Activated CD8-positive, alpha-beta T cell treated with anti-CD3 and anti-CD28 coated beads for 36 hours (primary cell): Measurements from ENCODE around the gene DUSP16. TPM values are rescaled to one million over a fixed set of nuclear protein-coding genes. Genes with fewer than 3 reads are reported as not detected.

Experiments
- ATAC-seq: fragments of 200-7000 bp; cut with Tn5 transposase; one replicate; pipeline ENCODE4 v1.10.0; 2021; ENCODE audit warnings: mild to moderate bottlenecking, moderate library complexity
- CTCF ChIA-PET: fragments of 350-600 bp; sonication (Branson Sonifier 250); formaldehyde crosslinking; loops from one replicate; lab custom pipeline; 2021; ENCODE audit warnings: antibody characterized with exemption; lab: Charles Lee
- POLR2A ChIA-PET: fragments of 350-600 bp; sonication (Branson Sonifier 250); formaldehyde crosslinking; loops from one replicate; lab custom pipeline; 2021; ENCODE audit warnings: antibody characterized with exemption; lab: Charles Lee
- DNase-seq: peaks from one replicate; pipeline ENCODE4 v3.0.0-alpha.2; 2020
- H3K27ac Mint-ChIP-seq: one replicate; pipeline ENCODE4 v1.8.0; 2021; ENCODE audit warnings: mild to moderate bottlenecking, mixed read lengths
- H3K27me3 Mint-ChIP-seq: one replicate; pipeline ENCODE4 v1.8.0; 2021; ENCODE audit warnings: mixed read lengths
- H3K36me3 Mint-ChIP-seq: one replicate; pipeline ENCODE4 v1.8.0; 2021; ENCODE audit warnings: low read depth, mixed read lengths
- H3K4me1 Mint-ChIP-seq: one replicate; pipeline ENCODE4 v1.8.0; 2021; ENCODE audit warnings: low read depth, mixed read lengths
- H3K4me3 Mint-ChIP-seq: one replicate; pipeline ENCODE4 v1.8.0; 2021; ENCODE audit warnings: mild to moderate bottlenecking, moderate library complexity, mixed read lengths
- H3K9me3 Mint-ChIP-seq: one replicate; pipeline ENCODE4 v1.8.0; 2021; ENCODE audit warnings: mixed read lengths
- CTCF ChIP-seq: fragments of 200-600 bp; IDR thresholded peaks from one replicate; pipeline ENCODE4 v1.8.0; 2022; ENCODE audit warnings: antibody characterized with exemption, mild to moderate bottlenecking
- intact Hi-C: fragments of 100-400 bp; cut with micrococcal nuclease; formaldehyde crosslinking; loops from one replicate; pipeline ENCODE4 v1.10.0; 2022
- total RNA-seq, 2 experiments: library from RNA; stranded (reverse); gene quantifications; one replicate each; pipeline ENCODE4 v1.2.3, GENCODE V29; 2021

DUSP16 gene
- 10 to 100 TPM; 28.2 to 30.2 TPM for total RNA-seq

GRCh38 chr12:12562585-12563261, at the start of gene DUSP16:
DUSP16 (minus strand) TSS chr12:12562863; CDS start chr12:12521098, 41,765 bp downstream.
- H3K9me3 Mint-ChIP-seq = peaks cover 3% of the 10 kb centered on the region
- ChIA-PET POLR2A (interaction anchor here (0.7 to 1.8 kb wide), 13 partner anchors 13 to 206 kb away, joined by 3 to 7 read pairs (median 4); partner anchors contain the start of gene BORCS5), CTCF (interaction anchor here (0.6 to 2.6 kb wide), 31 partner anchors 9 to 204 kb away, joined by 3 to 34 read pairs (median 4); no protein-coding TSS in a partner anchor)
- peak within 1 kb of the TSS; percentile 91 for H3K27ac Mint-ChIP-seq
- ATAC-seq (peak; percentile 78), DNase-seq (peak; percentile 82)
- intact Hi-C loops = loop anchor here (5.0 kb wide), 2 partner anchors 55 to 175 kb away; no protein-coding TSS in a partner anchor
- H3K27me3 Mint-ChIP-seq = no peaks in the 10 kb centered on the region
- peak within 1 kb of the TSS; percentile 89 for H3K4me3 Mint-ChIP-seq
- H3K4me1 Mint-ChIP-seq = peaks cover 33% of the 10 kb centered on the region
- TF ChIP-seq CTCF = no peak
- H3K36me3 Mint-ChIP-seq = peaks cover 9% of the 10 kb centered on the region

- Mint-ChIP-seq H3K9me3 (no peaks in the 10 kb centered on the region), H3K27me3 (no peaks in the 10 kb centered on the region), H3K27ac (peak overlapping the region; percentile 99), H3K4me1 (peaks cover 52% of the 10 kb centered on the region), H3K36me3 (peaks cover 13% of the 10 kb centered on the region), H3K4me3 (peak overlapping the region; percentile 83)
- DNase-seq = peak; percentile 23
- ChIA-PET CTCF (interaction anchor here (1.0 to 1.8 kb wide), 4 partner anchors 9 to 236 kb away, joined by 4 to 6 read pairs (median 5); no protein-coding TSS in a partner anchor), POLR2A (interaction anchor here (1.1 to 2.6 kb wide), 4 partner anchors 11 to 107 kb away, joined by 3 to 11 read pairs (median 4); no protein-coding TSS in a partner anchor)
- intact Hi-C loops = loop anchor here (5.0 kb wide), 1 partner anchor 85 kb away; the partner anchor contains the start of gene GPR19
- ATAC-seq = peak; percentile 21
- TF ChIP-seq CTCF = no peak
These were observed 49.7 kb upstream of the DUSP16 start for GRCh38 chr12:12612358-12612757.

GRCh38 chr12:12611512-12612306, 49.0 kb upstream of the DUSP16 start, which contains the start of gene CREBL2:
CREBL2 (plus strand) TSS chr12:12611876; CDS start chr12:12612173, 297 bp downstream.
- intact Hi-C loops = loop anchor here (5.0 kb wide), 1 partner anchor 86 kb away; the partner anchor contains the start of gene GPR19
- Mint-ChIP-seq H3K4me3 (peak within 1 kb of the TSS; percentile 83), H3K27ac (peak within 1 kb of the TSS; percentile 99), H3K9me3 (no peaks in the 10 kb centered on the region), H3K36me3 (peaks cover 9% of the 10 kb centered on the region), H3K4me1 (peaks cover 52% of the 10 kb centered on the region), H3K27me3 (no peaks in the 10 kb centered on the region)
- ChIA-PET CTCF (interaction anchor here (1.0 to 1.8 kb wide), 6 partner anchors 10 to 236 kb away, joined by 3 to 6 read pairs (median 4); no protein-coding TSS in a partner anchor), POLR2A (interaction anchor here (1.1 to 2.6 kb wide), 4 partner anchors 10 to 254 kb away, joined by 3 to 11 read pairs (median 4); no protein-coding TSS in a partner anchor)
- TF ChIP-seq CTCF = no peak
- ATAC-seq (peak; percentile 81), DNase-seq (peak; percentile 92)

- peak overlapping the region; percentile 99 for H3K27ac Mint-ChIP-seq
- H3K27me3 Mint-ChIP-seq = no peaks in the 10 kb centered on the region
- H3K4me1 Mint-ChIP-seq = peaks cover 50% of the 10 kb centered on the region
- POLR2A ChIA-PET = interaction anchor here (1.2 kb wide), 1 partner anchor 253 kb away, joined by 4 read pairs; no protein-coding TSS in a partner anchor
- H3K36me3 Mint-ChIP-seq = peaks cover 8% of the 10 kb centered on the region
- intact Hi-C loops = loop anchor here (5.0 kb wide), 1 partner anchor 87 kb away; the partner anchor contains the start of gene GPR19
- H3K9me3 Mint-ChIP-seq = no peaks in the 10 kb centered on the region
- H3K4me3 Mint-ChIP-seq = peak overlapping the region; percentile 83
- TF ChIP-seq CTCF = no peak
- DNase-seq (no peak), ATAC-seq (no peak)
- CTCF ChIA-PET = interaction anchor here (1.0 kb wide), 1 partner anchor 35 kb away, joined by 3 read pairs; no protein-coding TSS in a partner anchor
These were observed 48.0 kb upstream of the DUSP16 start for GRCh38 chr12:12610711-12611110.
